IMR-90 (cell line): Measurements from ENCODE around the gene CTBP1.

Source experiments
- BHLHE40 ChIP-seq: fragments of 150-350 bp; IDR thresholded peaks from 2 replicates; pipeline ENCODE4 v1.6.1; 2016; ENCODE audit warnings: mild to moderate bottlenecking, low read depth, low read length
- MAZ ChIP-seq: IDR thresholded peaks from 2 replicates; pipeline ENCODE4 v1.6.1; 2012; ENCODE audit warnings: low read depth, mild to moderate bottlenecking, low read length, improper control_type of control experiment, moderate library complexity, borderline replicate concordance
- MXI1 ChIP-seq: IDR thresholded peaks from 2 replicates; pipeline ENCODE4 v1.6.1; 2012; ENCODE audit warnings: low read depth, mild to moderate bottlenecking, low read length, moderate library complexity, borderline replicate concordance
- POLR2A ChIP-seq: IDR thresholded peaks from 2 replicates; pipeline ENCODE4 v1.6.1; 2012; ENCODE audit warnings: mild to moderate bottlenecking, low read depth, low read length
- RAD21 ChIP-seq: IDR thresholded peaks from 2 replicates; pipeline ENCODE4 v1.6.1; 2012; ENCODE audit warnings: low read length, improper control_type of control experiment
- RFX5 ChIP-seq: IDR thresholded peaks from 2 replicates; pipeline ENCODE4 v1.8.0; 2012; ENCODE audit warnings: low read depth, mild to moderate bottlenecking, low read length, moderate library complexity
- SMC3 ChIP-seq: fragments of 150-350 bp; IDR thresholded peaks from 2 replicates; pipeline ENCODE4 v1.6.1; 2016; ENCODE audit warnings: low read depth, mild to moderate bottlenecking, antibody characterized with exemption, low read length, moderate library complexity
- TF ChIP-seq, protein P1 (sequence below): conservative IDR thresholded peaks from 2 replicates; pipeline ENCODE4 v1.5.1; 2012; ENCODE audit warnings: mild to moderate bottlenecking, low read depth, low read length, improper control_type of control experiment
- TF ChIP-seq, protein P2 (sequence below): fragments of 150-350 bp; IDR thresholded peaks from 2 replicates; pipeline ENCODE4 v1.6.1; 2016; ENCODE audit warnings: low read depth, mild to moderate bottlenecking, low read length, moderate library complexity, borderline replicate concordance

DNA sequence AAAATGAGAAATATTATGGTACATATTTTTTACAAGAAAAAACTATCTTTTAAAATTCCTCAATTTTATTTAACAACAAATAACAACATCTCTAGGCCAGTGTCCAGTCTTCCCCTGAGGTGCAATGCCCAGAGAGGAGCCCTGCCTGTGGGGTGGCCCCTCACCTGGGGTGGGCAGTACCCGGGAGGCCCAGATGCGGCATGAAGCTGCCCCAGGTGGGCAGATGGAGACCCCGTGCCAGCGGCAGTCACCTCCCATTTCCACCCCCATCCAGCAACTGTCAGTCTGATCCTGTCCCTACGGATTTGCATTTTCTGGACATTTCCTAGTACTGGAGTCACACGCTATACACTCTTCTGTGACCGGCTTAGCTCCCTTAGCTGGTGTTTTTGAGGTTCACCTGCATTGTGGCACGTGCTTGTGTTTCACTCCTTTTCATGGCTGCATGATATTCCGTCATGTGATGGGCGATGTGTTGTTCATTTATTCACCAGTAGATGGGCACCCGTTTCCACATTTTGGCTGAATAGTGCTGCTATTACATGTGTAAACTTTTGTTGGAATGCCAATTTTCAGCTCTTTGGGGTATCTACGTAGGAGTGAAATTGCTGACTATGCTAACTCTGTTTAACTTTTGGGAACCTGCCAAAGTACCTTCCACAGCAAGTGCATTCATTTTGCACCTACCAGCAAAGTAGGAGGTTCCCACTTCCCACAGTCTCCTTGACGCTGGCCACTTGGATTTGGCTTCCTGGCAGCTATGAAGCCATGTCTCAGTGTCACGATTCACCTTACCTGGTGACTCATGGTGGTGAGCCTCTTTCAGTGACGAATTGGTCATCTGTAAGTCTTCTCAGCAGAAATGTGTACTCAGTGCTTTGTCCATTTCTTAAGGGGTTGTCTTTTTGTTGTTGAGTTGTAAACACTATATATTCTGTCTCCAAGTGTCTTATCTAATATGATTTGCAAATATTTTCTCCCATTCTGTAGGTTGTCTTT is 29.0 kb upstream of the CTBP1 start:
- TF ChIP-seq, protein P1, sequence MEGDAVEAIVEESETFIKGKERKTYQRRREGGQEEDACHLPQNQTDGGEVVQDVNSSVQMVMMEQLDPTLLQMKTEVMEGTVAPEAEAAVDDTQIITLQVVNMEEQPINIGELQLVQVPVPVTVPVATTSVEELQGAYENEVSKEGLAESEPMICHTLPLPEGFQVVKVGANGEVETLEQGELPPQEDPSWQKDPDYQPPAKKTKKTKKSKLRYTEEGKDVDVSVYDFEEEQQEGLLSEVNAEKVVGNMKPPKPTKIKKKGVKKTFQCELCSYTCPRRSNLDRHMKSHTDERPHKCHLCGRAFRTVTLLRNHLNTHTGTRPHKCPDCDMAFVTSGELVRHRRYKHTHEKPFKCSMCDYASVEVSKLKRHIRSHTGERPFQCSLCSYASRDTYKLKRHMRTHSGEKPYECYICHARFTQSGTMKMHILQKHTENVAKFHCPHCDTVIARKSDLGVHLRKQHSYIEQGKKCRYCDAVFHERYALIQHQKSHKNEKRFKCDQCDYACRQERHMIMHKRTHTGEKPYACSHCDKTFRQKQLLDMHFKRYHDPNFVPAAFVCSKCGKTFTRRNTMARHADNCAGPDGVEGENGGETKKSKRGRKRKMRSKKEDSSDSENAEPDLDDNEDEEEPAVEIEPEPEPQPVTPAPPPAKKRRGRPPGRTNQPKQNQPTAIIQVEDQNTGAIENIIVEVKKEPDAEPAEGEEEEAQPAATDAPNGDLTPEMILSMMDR, result no peak; the same call in 1 of the 2 replicates
- TF ChIP-seq SMC3 (no peak), RFX5 (no peak), MAZ (no peak), POLR2A (no peak), RAD21 (0 out of 2 replicates have a peak, but pooled peaks have one; percentile 16), BHLHE40 (no peak), MXI1 (no peak)
- TF ChIP-seq, protein P2, sequence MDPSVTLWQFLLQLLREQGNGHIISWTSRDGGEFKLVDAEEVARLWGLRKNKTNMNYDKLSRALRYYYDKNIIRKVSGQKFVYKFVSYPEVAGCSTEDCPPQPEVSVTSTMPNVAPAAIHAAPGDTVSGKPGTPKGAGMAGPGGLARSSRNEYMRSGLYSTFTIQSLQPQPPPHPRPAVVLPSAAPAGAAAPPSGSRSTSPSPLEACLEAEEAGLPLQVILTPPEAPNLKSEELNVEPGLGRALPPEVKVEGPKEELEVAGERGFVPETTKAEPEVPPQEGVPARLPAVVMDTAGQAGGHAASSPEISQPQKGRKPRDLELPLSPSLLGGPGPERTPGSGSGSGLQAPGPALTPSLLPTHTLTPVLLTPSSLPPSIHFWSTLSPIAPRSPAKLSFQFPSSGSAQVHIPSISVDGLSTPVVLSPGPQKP, result no peak
